T-cell (primary cell): Measurements from ENCODE around the gene ACACA. TPM values are rescaled to one million over a fixed set of nuclear protein-coding genes. Genes with fewer than 3 reads are reported as not detected.

Experiments
- ATAC-seq, 4 experiments: fragments of 200-7000 bp in 3 of 4; fragments of 150-1000 bp in 1 of 4; cut with Tn5 transposase; replicated peaks in 1 of 4; 1 replicate in 3 of 4; 2 replicates in 1 of 4; pipeline ENCODE4 v1.10.0; 2021; ENCODE audit warnings: moderate library complexity in 3 of 4, mild to moderate bottlenecking in 2 of 4, moderate number of reproducible peaks in 1 of 4
- CTCF ChIA-PET, 2 donors: fragments of 300-600 bp; sonication (Branson Sonifier 250); formaldehyde crosslinking; loops; one replicate each; lab custom pipeline; 2022; ENCODE audit warnings: antibody characterized with exemption in 2 of 2; lab: Charles Lee
- POLR2A ChIA-PET, 2 donors: fragments of 300-600 bp; sonication (Branson Sonifier 250); formaldehyde crosslinking; loops; one replicate each; lab custom pipeline; 2022; ENCODE audit warnings: antibody characterized with exemption in 2 of 2; lab: Charles Lee
- DNase-seq, 35 experiments: peaks; one replicate each; pipeline versions ENCODE4 v3.0.0 to v3.0.0-alpha.2; 2013 to 2023
- H3K27ac ChIP-seq: one replicate; pipeline ENCODE4 v1.5.1; 2013; ENCODE audit warnings: low read length
- H3K27me3 ChIP-seq, 2 experiments: replicated peaks in 1 of 2; 1 replicate in 1 of 2; 2 replicates in 1 of 2; pipeline versions ENCODE4 v1.6.1 to v1.7.0; 2013; ENCODE audit warnings: low read length in 1 of 2, mixed read lengths in 1 of 2; ENCODE audit not compliant: control insufficient read depth in 2 of 2, insufficient read depth in 2 of 2; ENCODE audit errors: extremely low read depth in 1 of 2
- H3K36me3 ChIP-seq, 2 donors: 1 replicate in 1 of 2; 2 replicates in 1 of 2; pipeline versions ENCODE4 v1.6.1 to v1.7.0; 2013; ENCODE audit warnings: low read length in 1 of 2; ENCODE audit not compliant: control insufficient read depth in 2 of 2, insufficient read depth in 1 of 2; ENCODE audit errors: extremely low read depth in 1 of 2
- H3K4me1 ChIP-seq, 2 experiments: 1 replicate in 1 of 2; 2 replicates in 1 of 2; pipeline versions ENCODE4 v1.6.1 to v1.7.0; 2013; ENCODE audit warnings: low read length in 2 of 2, mixed read lengths in 1 of 2; ENCODE audit not compliant: insufficient read depth in 2 of 2, control insufficient read depth in 1 of 2; ENCODE audit errors: extremely low read depth in 1 of 2
- H3K4me3 ChIP-seq, 2 donors: 1 replicate in 1 of 2; 2 replicates in 1 of 2; pipeline versions ENCODE4 v1.5.1 to v1.7.0; 2013; ENCODE audit warnings: mild to moderate bottlenecking in 2 of 2, low read length in 1 of 2, moderate library complexity in 1 of 2; ENCODE audit not compliant: control insufficient read depth in 1 of 2; ENCODE audit errors: extremely low read depth in 1 of 2
- H3K9me3 ChIP-seq: 2 replicates; pipeline ENCODE4 v1.7.0; 2013
- H3K27ac Mint-ChIP-seq, 2 donors: one replicate each; pipeline ENCODE4 v1.8.0; 2020 to 2021; ENCODE audit warnings: mild to moderate bottlenecking in 2 of 2, mixed read lengths in 2 of 2
- H3K27me3 Mint-ChIP-seq, 2 donors: one replicate each; pipeline ENCODE4 v1.8.0; 2021 to 2022; ENCODE audit warnings: mixed read lengths in 2 of 2
- H3K36me3 Mint-ChIP-seq: one replicate; pipeline ENCODE4 v1.8.0; 2021; ENCODE audit warnings: mixed read lengths
- H3K4me1 Mint-ChIP-seq, 3 donors: one replicate each; pipeline ENCODE4 v1.8.0; 2020 to 2022; ENCODE audit warnings: mixed read lengths in 3 of 3, mild to moderate bottlenecking in 1 of 3
- H3K4me3 Mint-ChIP-seq, 3 donors: one replicate each; pipeline ENCODE4 v1.8.0; 2020 to 2022; ENCODE audit warnings: mild to moderate bottlenecking in 3 of 3, mixed read lengths in 3 of 3, moderate library complexity in 3 of 3
- H3K9me3 Mint-ChIP-seq, 3 donors: one replicate each; pipeline ENCODE4 v1.8.0; 2020 to 2022; ENCODE audit warnings: mixed read lengths in 3 of 3
- WGBS: methylation state at CpG from one replicate; pipeline ENCODE4 v1.1.5; 2013; ENCODE audit warnings: missing lambda C conversion rate; ENCODE audit not compliant: insufficient coverage; 5-methylcytosine and 5-hydroxymethylcytosine counted together
- total RNA-seq, 35 experiments: library from RNA in 6 of 35; stranded (reverse) in 6 of 35; fragments of 120-200 nt in 1 of 35; gene quantifications; one replicate each; pipeline versions ENCODE4 v1.2.1 to v1.2.4 and lab custom pipeline; 2013 to 2026

The ACACA gene
- total RNA-seq, 5 donors from 2014 or later (not counting 1 experiment from before 2014, with no cell fraction given) = 15.9 to 30.2 (median 18.0) TPM

DNA sequence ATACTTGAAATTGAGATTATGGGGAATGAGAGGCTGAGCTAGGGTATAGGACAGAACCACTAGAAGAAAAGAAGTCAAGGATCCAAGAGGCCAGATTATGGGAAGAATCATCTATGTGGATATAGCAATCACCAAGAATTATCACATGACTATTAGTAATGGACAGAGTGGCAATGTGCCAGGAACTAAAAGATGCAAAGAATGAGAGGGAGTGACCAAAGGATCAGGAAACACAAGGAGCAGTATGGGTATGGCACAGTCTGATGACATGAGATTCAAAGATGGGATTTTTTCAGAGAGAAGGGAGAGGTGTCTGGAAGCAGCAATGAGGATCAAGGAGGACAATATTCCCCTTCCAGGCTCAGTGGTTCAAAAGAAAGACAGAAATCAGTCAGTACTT, 245.7 kb downstream of the ACACA start:
- Mint-ChIP-seq H3K4me3 (no peak overlapping the region), H3K9me3 (no peaks in the 10 kb centered on the region), H3K36me3 (peaks cover 51% of the 10 kb centered on the region), H3K4me1 (no peaks in the 10 kb centered on the region), H3K27me3 (no peaks in the 10 kb centered on the region), H3K27ac (no peak overlapping the region)
- ChIA-PET CTCF (no interaction called here), POLR2A (no interaction called here)
- no peaks in the 10 kb centered on the region for H3K4me1 ChIP-seq
- no peaks in the 10 kb centered on the region for H3K9me3 ChIP-seq
- ATAC-seq = no peak
- H3K27ac ChIP-seq = no peak overlapping the region
- no peak overlapping the region for H3K4me3 ChIP-seq
- no peaks in the 10 kb centered on the region for H3K27me3 ChIP-seq
- peaks cover 0 to 5% of the 10 kb centered on the region in 2 donors for H3K36me3 ChIP-seq
- no peak for DNase-seq

DNA sequence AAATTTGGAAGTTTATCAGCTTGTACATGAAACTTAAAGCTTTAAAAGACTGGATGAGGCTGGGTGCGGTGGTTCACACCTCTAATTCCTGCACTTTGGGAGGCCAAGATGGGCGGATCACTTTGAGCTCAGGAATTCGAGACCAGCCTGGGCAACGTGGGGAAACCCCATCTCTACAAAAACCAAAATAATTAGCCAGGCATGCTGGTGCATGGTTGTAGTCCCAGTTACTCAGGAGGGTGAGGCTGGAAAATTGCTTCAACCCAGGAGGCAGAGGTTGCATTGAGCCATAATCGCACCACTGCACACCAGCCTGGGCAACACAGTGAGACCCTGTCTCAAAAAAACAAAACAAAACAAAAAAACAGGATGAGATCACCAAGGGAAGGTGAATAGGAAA, 248.3 kb downstream of the ACACA start:
- Histone ChIP-seq H3K4me3 (no peak overlapping the region), H3K36me3 (peaks cover 0 to 5% of the 10 kb centered on the region in 2 donors), H3K4me1 (no peaks in the 10 kb centered on the region), H3K27me3 (no peaks in the 10 kb centered on the region), H3K9me3 (no peaks in the 10 kb centered on the region), H3K27ac (no peak overlapping the region)
- no peaks in the 10 kb centered on the region for H3K9me3 Mint-ChIP-seq
- ATAC-seq = no peak
- H3K36me3 Mint-ChIP-seq = peaks cover 48% of the 10 kb centered on the region
- H3K4me1 Mint-ChIP-seq = no peaks in the 10 kb centered on the region
- no CpG with 5 or more reads among the region's 5 CpGs for WGBS
- DNase-seq = no peak
- ChIA-PET POLR2A (no interaction called here), CTCF (no interaction called here)
- no peak overlapping the region for H3K27ac Mint-ChIP-seq
- no peak overlapping the region for H3K4me3 Mint-ChIP-seq
- H3K27me3 Mint-ChIP-seq = no peaks in the 10 kb centered on the region

DNA sequence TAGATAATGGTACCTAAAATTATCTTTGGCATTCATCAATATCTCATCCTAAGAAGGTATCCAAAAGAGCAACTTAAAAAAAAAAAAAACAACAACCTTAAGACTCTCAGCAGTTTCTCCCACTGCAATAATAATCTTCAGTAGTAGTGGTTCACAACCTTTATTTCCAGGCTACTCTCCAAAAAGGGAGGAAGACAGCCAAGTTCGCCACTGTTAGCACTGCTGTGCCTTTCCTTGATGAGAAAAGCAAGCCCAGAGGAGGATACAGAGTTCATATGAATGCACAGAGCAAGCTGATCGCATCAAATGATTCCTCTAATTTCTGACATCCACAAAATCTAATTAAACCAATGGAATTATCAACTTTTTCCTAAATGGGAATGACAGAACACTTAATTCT, 258.5 kb downstream of the ACACA start:
- Mint-ChIP-seq H3K9me3 (no peaks in the 10 kb centered on the region), H3K4me1 (peaks cover 7 to 12% (median 10%) of the 10 kb centered on the region in 3 donors), H3K27me3 (no peaks in the 10 kb centered on the region), H3K27ac (peak overlapping the region in 1 of 2 donors; percentile 36), H3K4me3 (no peak overlapping the region), H3K36me3 (peaks cover 52% of the 10 kb centered on the region)
- DNase-seq (no peak), ATAC-seq (no peak)
- H3K9me3 ChIP-seq = no peaks in the 10 kb centered on the region
- H3K36me3 ChIP-seq = no peaks in the 10 kb centered on the region
- no peak overlapping the region for H3K27ac ChIP-seq
- no peak overlapping the region for H3K4me3 ChIP-seq
- no CpG with 5 or more reads among the region's 2 CpGs for WGBS
- H3K27me3 ChIP-seq = no peaks in the 10 kb centered on the region
- CTCF ChIA-PET = interaction anchor here in 1 of 2 donors (0.5 kb wide), 1 partner anchor 440 kb away, joined by 4 read pairs; no protein-coding TSS in a partner anchor
- POLR2A ChIA-PET = no interaction called here
- H3K4me1 ChIP-seq = peaks cover 0 to 13% of the 10 kb centered on the region in 2 experiments

DNA sequence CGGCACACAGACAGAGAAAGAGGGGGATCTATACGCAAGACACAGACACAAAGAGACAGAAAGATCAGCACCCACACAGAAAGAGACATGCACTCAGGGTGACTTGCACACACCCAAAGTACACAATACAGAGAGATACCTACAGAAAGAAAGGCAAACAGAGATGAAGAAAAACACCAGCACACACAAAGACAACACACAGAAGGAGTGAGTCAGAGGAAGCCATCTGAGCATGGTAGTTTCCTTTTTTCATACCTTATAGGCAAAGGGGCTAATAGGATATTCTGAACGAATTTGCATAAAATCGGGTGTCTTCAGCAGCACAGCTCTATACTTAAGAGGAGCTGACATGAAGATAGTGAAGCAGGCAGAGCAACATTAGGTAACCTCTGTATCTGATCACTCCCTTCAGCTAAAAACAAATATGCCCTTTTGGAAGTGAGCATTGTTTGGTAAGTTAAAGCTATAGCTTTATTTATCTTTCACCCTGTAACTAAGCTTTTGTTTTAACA, 259.3 kb downstream of the ACACA start:
- DNase-seq = peak in 1 of 35 experiments; percentile 22
- Histone ChIP-seq H3K27me3 (no peaks in the 10 kb centered on the region), H3K36me3 (no peaks in the 10 kb centered on the region), H3K9me3 (no peaks in the 10 kb centered on the region), H3K4me1 (peaks cover 0 to 13% of the 10 kb centered on the region in 2 experiments), H3K27ac (no peak overlapping the region), H3K4me3 (peak overlapping the region in 1 of 2 donors; percentile 17)
- peak; percentile 73 to 85 (median 84) for ATAC-seq
- 80% methylated on average over 1 of the region's 4 CpGs for WGBS
- H3K4me3 Mint-ChIP-seq = peak overlapping the region; percentile 41 to 46 (median 44)
- CTCF ChIA-PET = no interaction called here
- H3K27me3 Mint-ChIP-seq = no peaks in the 10 kb centered on the region
- peak overlapping the region; percentile 4 to 76 for H3K27ac Mint-ChIP-seq
- peaks cover 7 to 12% (median 10%) of the 10 kb centered on the region in 3 donors for H3K4me1 Mint-ChIP-seq
- H3K9me3 Mint-ChIP-seq = no peaks in the 10 kb centered on the region
- peaks cover 47% of the 10 kb centered on the region for H3K36me3 Mint-ChIP-seq
- POLR2A ChIA-PET = no interaction called here

DNA sequence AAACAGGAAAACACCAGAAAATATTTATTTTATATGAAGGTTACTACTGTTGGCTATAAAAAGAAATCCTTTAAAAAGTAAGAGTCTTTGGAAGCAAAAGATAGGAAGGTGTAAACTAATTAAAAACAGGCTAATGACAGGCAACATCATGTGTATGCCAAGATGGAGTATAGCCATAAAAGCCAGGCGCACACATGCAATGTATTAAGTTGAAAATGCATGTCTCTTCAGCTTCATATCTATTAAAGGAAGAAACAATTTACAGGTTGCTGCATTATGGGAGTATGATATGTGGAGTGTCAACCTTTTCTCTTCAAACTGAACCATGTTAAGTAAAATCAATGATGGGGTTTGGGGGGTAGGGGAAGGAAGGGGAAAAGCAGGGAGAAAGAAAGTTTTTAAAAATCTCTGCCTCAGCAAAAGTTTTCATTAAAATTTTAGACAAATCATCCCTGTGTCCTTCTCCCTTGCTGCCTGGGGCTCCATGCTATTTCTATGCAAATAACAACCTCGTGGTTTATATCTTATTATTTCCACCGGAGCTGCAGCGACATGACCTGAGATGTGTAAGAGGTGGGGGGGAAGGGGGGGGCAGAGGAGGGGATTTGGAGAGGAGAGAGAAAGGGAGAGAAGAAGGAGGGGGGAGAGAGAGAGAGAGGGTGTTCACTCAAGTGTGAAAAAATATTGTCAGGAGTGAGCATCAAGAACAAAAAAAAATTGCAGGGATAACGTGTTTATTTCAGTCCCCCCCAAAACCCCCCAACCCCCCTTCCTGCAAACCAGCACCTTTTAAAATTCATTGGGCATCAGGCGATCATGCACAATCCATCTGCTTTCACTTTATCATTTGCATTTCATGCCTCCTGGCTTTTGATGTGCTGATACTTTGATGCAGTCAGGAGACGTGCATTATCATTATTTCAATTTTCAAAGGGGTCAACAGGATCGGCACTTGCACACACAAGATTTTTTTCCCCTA, 260.3 kb downstream of the ACACA start:
- peak in 1 of 4 experiments; percentile 36 for ATAC-seq
- 75% methylated on average over 1 of the region's 8 CpGs for WGBS
- ChIA-PET CTCF (no interaction called here), POLR2A (no interaction called here)
- H3K4me3 Mint-ChIP-seq = peak overlapping the region in 2 of 3 donors; percentile 41 to 46
- H3K27ac ChIP-seq = no peak overlapping the region
- peaks cover 47% of the 10 kb centered on the region for H3K36me3 Mint-ChIP-seq
- no peaks in the 10 kb centered on the region for H3K27me3 ChIP-seq
- H3K9me3 Mint-ChIP-seq = no peaks in the 10 kb centered on the region
- no peak overlapping the region for H3K27ac Mint-ChIP-seq
- H3K4me1 Mint-ChIP-seq = peaks cover 7 to 12% (median 10%) of the 10 kb centered on the region in 3 donors
- H3K27me3 Mint-ChIP-seq = no peaks in the 10 kb centered on the region
- H3K36me3 ChIP-seq = no peaks in the 10 kb centered on the region
- H3K4me3 ChIP-seq = no peak overlapping the region
- DNase-seq = peak in 1 of 35 experiments; percentile 4
- no peaks in the 10 kb centered on the region for H3K9me3 ChIP-seq
- peaks cover 0 to 13% of the 10 kb centered on the region in 2 experiments for H3K4me1 ChIP-seq

DNA sequence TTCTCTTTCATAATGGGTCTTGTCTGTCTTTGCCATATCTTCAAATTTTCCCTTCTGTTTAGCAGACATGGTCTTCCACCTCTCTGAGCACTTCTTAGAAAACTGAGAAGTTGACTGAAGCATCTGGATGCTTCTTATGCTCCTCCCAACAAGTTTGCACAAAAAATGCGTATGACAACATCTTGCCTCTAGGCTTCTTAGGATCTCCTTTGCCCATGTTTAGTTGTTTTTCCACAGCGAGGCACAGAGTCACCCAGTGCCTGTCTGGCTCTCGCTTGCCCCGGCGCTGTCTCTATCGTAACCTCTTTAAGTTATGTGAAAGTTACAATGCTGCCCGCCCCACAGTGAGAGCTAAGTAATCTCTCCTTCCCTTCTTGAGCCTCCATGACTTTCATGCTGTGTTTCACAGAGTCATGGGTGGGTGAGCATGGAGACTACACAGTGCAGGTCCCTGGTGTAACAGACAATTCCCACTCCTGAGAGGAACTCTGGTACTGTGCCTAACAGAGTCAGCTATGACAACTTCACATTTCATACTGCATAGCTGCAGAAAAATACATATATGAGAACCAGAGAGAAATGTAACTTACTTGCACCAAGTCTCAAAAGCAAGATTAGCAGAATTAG, 262.4 kb downstream of the ACACA start:
- Mint-ChIP-seq H3K4me3 (no peak overlapping the region), H3K27ac (no peak overlapping the region), H3K4me1 (peaks cover 7 to 12% (median 10%) of the 10 kb centered on the region in 3 donors), H3K9me3 (no peaks in the 10 kb centered on the region), H3K27me3 (no peaks in the 10 kb centered on the region), H3K36me3 (peaks cover 36% of the 10 kb centered on the region)
- H3K36me3 ChIP-seq = no peaks in the 10 kb centered on the region
- ATAC-seq = no peak
- no peaks in the 10 kb centered on the region for H3K9me3 ChIP-seq
- 96% methylated on average over 2 of the region's 7 CpGs for WGBS
- POLR2A ChIA-PET = no interaction called here
- DNase-seq = no peak
- CTCF ChIA-PET = no interaction called here
- no peaks in the 10 kb centered on the region for H3K27me3 ChIP-seq
- H3K4me3 ChIP-seq = no peak overlapping the region
- H3K27ac ChIP-seq = no peak overlapping the region
- H3K4me1 ChIP-seq = peaks cover 0 to 13% of the 10 kb centered on the region in 2 experiments
